EH (cell line): Measurements from ENCODE around the gene MAST4.

Source experiments
- DNase-seq: peaks from one replicate; pipeline ENCODE4 v3.0.0-alpha.2; 2015; ENCODE audit warnings: low read depth

MAST4 gene

GRCh38 chr5:67082941-67083340 is 486.7 kb downstream of the MAST4 start:
- no peak for DNase-seq

DNA sequence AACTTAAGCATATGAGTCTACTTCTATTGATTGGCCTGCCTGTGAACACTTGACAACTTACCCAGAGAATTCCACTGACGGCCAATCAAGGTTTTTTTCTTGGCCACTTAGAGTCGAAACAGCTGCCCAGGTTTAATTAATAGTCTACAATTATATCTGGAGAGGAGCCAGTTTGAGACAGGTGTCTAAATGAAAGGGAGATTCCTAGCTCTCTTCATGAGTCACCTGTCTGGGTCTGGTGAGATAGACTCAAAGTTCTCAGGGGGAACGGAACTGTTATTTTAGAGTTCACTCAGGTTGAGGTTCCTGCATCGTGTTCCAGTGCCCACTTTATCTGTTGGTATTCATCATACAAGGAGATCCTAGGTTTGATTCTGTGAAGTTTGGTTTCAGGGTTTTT is 489.4 kb downstream of the MAST4 start:
- DNase-seq: no peak

DNA sequence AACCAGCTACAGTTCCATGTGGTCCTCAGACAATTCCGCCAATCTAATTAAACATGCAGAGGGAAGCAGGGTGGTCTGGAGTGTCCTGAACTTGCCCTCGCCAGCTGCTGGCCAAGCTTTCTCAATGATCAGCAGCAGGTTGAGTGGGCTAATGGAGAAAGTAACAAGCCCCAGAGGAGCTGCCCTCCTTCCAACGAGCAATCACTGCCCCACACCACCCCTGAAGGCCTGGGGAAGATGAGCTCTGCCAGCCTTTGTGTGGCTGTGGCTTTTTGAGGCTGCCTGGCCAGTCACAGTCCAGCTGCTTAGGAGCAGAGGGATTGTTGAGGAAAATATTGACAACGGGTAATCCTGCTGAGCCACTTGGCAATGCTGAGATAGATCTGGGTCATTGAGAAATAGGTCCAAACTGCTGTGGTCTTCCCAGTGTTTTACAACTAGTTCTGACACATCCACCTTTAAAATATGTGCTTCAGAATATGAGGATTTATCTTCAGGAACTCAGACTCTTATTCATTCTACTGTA is 493.1 kb downstream of the MAST4 start:
- peak; percentile 10 for DNase-seq

GRCh38 chr5:67090040-67090439 is 493.8 kb downstream of the MAST4 start:
- DNase-seq: no peak

- DNase-seq: no peak
These were observed 494.4 kb downstream of the MAST4 start for GRCh38 chr5:67090593-67090992.

GRCh38 chr5:67092535-67092934 is 496.3 kb downstream of the MAST4 start:
- no peak for DNase-seq

GRCh38 chr5:67093279-67093678 is 497.1 kb downstream of the MAST4 start:
- no peak for DNase-seq

- DNase-seq: peak; percentile 77
These were observed 498.5 kb downstream of the MAST4 start for GRCh38 chr5:67094476-67095300.

- peak; percentile 42 for DNase-seq
These were observed 499.4 kb downstream of the MAST4 start for GRCh38 chr5:67095346-67096171.

DNA sequence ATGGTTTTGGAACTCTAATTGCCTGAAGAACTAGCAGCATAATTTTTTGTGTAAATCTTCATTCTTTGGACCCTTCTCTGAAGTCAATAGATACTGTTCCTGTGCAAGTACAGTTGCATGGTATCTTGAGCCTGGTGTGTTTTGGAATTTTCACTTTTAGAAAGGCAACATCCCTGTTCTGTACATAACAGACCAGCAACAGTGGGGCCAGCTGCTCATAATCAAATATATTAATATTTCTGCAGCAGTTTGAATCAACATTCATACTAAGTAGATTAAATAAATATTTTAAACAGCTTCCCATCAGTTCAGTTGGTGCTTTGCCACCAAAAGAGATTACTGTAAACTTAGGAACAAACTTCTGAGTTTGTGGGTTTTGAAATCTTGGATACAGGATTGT is 502.5 kb downstream of the MAST4 start:
- DNase-seq: no peak

DNA sequence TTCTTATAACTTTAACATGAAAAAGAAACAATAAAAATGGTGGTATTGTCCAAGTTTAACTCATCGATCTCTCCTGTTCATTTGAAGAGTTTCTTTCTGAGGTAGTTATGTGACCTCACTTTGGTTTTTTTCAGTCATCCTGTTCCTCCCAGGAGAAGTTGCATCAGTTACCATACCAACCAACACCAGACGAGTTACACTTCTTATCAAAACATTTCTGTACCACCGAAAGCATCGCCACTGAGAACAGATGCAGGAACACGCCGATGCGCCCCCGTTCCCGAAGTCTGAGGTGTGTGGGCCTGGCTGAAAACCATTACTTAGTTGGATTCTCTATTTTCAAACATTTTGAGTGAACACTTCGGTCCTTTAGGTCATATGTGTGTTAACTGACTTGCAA is 504.1 kb downstream of the MAST4 start:
- no peak for DNase-seq

DNA sequence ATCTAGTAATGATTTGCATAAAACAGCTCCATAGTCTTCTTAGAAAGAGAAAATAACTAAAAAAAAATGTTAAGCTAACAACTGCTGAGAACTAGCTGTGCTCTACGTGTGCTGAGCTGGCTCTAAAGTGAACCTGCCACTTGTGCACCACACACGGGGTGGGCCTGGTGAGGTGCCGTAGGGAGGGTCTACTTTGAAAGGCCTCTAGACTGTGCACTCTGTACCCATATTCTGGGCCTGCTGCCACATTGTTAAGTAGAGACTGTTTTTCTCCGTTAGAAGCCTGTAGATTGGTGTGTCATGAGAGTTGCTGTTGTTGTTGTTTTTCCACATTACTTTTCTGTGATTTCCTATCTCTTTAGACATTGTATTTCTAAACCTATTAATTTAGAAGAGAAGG is 506.5 kb downstream of the MAST4 start:
- no peak for DNase-seq

GRCh38 chr5:67104859-67105258 is 508.7 kb downstream of the MAST4 start:
- no peak for DNase-seq

DNA sequence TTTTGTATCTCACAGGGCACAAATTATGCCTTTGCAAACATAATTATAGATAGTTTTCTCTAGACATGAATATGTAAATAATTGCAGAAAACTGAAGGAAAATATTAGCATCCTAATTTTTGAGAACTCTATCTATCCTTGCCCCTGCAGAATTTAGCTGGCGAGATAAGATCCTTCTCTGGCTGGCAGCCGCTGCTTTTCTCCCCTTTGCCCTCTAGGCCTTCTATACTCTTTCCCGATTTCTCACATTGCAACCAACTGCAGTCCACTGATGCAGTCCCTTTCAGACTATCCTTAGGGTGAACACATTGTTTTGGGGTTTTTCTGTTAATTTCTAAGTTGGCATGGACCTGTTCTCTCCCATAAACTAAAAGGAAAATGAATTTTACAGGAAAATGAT is 509.1 kb downstream of the MAST4 start:
- no peak for DNase-seq

DNA sequence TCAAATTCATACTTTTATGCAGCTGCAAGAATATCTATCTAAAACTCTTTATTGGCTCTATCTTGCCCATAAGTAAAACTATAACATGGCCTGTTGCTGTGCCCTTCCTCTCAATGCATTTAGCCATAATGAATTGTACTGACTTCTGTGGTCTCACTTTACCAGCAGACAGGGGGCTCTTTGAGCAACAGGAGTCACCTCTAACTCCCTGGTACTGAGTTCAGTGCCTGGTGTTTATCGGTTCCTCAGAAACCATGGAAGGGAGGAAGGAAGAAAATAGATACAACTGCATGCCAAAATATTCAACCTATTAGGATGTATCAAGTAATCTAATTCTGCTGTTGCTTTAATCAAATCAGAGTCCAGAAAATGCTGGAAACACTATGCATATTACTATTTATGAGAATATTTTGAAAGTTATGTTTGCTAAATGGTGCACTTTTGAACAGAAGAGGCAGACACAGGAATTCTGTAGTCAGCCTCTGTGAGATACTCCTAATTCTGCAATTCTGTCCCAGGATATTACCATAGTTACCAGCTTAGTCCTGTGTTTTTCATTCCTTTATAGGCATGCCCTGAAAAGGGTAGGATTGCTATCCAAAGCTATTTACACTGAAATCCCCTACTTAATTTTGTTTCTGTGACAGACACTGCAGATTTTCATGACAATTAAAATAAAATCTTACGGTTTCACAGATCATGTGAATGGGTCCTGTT is 510.6 kb downstream of the MAST4 start:
- DNase-seq: no peak

DNA sequence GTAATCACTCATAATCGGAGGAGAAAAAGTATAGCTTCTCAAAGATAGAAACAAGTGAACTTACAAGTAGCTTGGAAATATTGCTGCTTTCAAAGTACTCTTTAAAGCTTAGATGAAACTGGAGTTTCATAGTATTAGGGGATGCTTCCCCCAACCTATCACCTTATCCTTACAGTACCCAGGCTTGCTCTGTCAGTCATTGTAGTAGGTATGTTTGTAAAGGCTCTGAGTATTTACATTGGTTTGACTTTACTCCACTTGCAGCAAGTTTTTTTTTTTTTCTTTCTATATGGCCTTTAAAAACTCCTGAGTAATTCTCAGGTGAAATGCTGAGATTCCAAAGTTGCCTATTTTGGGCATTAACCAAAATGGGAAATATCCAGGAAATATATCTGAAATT is 515.6 kb downstream of the MAST4 start:
- DNase-seq: no peak

GRCh38 chr5:67115246-67115645 is 519.1 kb downstream of the MAST4 start:
- no peak for DNase-seq

DNA sequence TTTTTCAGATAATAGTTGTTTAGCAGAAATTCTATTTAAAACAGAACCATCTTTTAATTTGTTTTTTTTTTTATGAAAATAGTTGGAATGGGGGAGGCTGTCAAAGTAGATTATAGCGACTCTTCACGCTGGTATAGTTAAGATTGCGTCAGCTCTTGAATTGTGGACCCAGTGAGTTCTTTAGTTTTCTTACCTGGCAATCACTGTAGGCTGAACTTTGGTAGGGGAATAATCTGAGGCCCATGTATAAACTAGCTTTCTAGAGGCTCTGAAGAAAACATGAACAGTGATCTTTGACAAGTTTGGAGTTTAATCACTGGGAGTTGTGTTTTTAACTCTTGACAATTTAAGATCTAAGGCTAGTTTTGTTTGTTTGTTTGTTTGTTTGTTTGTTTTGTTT is 519.6 kb downstream of the MAST4 start:
- DNase-seq: no peak

DNA sequence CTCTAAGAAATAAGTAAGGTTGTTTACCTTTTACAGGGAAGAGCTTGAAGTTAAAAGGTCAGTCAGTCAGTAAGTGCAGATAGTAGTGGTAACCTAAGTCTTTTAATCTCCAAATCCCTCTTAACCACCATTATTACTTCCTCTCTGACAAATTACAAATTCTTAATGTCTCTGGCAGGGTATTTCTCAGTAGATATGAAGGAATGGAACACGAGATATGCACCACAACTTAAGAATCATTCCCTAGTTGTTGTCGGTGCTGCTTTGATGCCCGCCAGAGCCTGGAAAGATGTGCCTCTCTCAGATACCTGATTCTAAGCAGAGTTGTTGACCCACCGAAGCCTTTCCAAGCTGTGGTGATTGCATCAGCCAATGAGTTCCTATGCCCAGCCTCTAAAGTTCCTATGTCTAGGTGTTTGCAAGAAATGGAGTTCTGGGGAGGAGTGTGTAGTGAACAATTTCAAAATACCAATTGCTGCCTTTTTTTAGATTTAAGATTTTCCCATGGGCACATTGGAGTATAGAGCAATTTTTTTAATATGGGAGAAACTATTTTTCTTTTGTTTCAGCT is 521.9 kb downstream of the MAST4 start:
- DNase-seq: no peak

DNA sequence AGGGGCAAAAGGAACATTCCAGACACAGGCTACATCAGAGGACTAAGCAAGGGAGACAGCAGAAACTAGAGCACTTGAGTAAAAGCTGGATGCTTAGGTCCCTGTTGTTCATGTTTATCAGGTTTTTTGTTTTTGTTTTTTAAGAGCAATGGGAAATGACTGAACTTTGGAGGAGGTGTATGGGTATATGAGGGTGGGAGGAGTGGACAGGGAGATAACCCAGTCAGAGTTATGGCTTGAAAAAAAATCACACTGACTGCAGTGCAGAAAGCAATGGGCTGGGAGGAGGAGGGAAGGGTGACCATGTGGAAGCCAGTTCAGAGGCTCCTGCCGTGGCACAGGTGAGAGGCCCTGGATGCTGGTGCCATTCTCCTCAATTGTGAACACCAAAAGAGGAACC is 522.8 kb downstream of the MAST4 start:
- DNase-seq: no peak

DNA sequence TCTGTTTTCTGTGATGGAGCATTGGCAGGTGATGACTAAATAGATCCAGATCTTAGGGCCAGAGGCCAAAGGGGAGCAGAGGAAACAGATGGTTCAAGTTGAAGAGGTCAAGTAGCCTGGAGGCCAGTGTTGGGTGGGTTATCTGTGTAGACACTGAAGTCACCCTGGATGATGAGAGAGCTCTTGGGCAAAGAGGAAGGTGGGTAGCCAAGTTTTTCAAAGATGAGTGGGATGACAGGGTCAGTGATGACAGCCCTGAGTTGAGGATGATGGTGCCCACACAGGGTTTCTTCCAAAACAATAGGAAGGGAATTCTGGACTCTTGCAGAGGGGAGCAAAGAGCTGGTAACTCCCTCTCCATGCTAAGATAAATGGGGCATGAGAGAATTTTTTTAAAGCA is 523.8 kb downstream of the MAST4 start:
- no peak for DNase-seq

DNA sequence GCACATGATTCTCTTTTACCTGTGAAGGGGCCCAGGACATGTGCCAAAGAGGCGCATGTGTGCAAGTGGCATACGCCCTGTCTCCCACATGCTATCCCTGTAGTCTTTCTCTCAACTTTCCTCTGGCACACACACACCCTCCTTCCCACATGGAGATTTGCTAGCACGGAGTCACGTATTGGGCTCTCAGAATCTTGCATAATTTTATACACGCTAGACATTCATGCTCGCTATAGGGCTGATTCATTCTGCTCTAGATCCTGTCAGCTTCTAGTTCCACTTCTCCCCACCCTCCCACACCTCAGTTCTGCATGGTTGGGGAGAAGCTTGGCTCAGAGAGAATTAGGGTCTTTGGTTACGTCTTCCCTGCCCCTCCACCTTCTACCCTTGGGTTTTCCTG is 527.6 kb downstream of the MAST4 start:
- no peak for DNase-seq
